RWPE1 (cell line): ENCODE data around the gene ZNF84.

Source experiments
- CTCF ChIA-PET: fragments of 350-600 bp; sonication (Branson Sonifier 250); formaldehyde crosslinking; extraction: SDS; loops from one replicate; lab custom pipeline; 2021; lab: Yijun Ruan, JAX
- POLR2A ChIA-PET: fragments of 400-600 bp; formaldehyde crosslinking; extraction: SDS; loops from one replicate; lab custom pipeline; 2020; ENCODE audit warnings: antibody characterized with exemption; ENCODE audit not compliant: low non-redundant PET; lab: Yijun Ruan, JAX
- DNase-seq: peaks from one replicate; pipeline ENCODE4 v3.0.0; 2012; ENCODE audit warnings: low spot score
- H3K27ac ChIP-seq: fragments of 450-650 bp; 2 replicates; pipeline ENCODE4 v1.5.1; 2017
- CTCF ChIP-seq: fragments of 450-650 bp; conservative IDR thresholded peaks from 2 replicates; pipeline ENCODE4 v1.5.1; 2017; ENCODE audit warnings: low read depth, mild to moderate bottlenecking

The ZNF84 gene

GRCh38 chr12:133080026-133080367, 42.7 kb downstream of the ZNF84 start:
- no peak for TF ChIP-seq CTCF
- ChIA-PET CTCF (interaction anchor here (0.6 to 0.8 kb wide), 3 partner anchors 52 to 178 kb away, joined by 3 to 6 read pairs (median 5); no protein-coding TSS in a partner anchor), POLR2A (interaction anchor here (0.6 kb wide), 1 partner anchor 43 kb away, joined by 4 read pairs; the partner anchor contains the start of gene ZNF84)
- H3K27ac ChIP-seq, result peak overlapping the region; percentile 99
- peak; percentile 84 for DNase-seq

- ChIA-PET POLR2A (interaction anchor here (0.6 kb wide), 1 partner anchor 43 kb away, joined by 4 read pairs; the partner anchor contains the start of gene ZNF84), CTCF (interaction anchor here (0.7 to 0.8 kb wide), 2 partner anchors 53 to 100 kb away, joined by 3 to 5 read pairs; no protein-coding TSS in a partner anchor)
- peak; percentile 76 for DNase-seq
- 0 out of 2 replicates have a peak, but pooled peaks have one; percentile 13 for TF ChIP-seq CTCF
- peak within 1 kb of the TSS; percentile 99 for H3K27ac ChIP-seq
Measured at GRCh38 chr12:133080368-133081158, 43.3 kb downstream of the ZNF84 start, which contains the start of gene ZNF140. ZNF140 (plus strand) TSS chr12:133080923; CDS start chr12:133081321, 398 bp downstream.

- CTCF ChIA-PET, result no interaction called here
- H3K27ac ChIP-seq, result peak overlapping the region; percentile 99
- DNase-seq, result no peak
- TF ChIP-seq CTCF, result no peak
- POLR2A ChIA-PET, result no interaction called here
Measured at GRCh38 chr12:133081159-133081780, 44.0 kb downstream of the ZNF84 start.

- ChIA-PET POLR2A (no interaction called here), CTCF (no interaction called here)
- DNase-seq, result no peak
- H3K27ac ChIP-seq, result no peak overlapping the region
- no peak for TF ChIP-seq CTCF
Measured at GRCh38 chr12:133083345-133083744, 46.0 kb downstream of the ZNF84 start.

- ChIA-PET POLR2A (no interaction called here), CTCF (no interaction called here)
- DNase-seq, result no peak
- H3K27ac ChIP-seq, result no peak overlapping the region
- TF ChIP-seq CTCF, result no peak
Measured at GRCh38 chr12:133105620-133106019, 68.3 kb downstream of the ZNF84 start.

GRCh38 chr12:133106253-133106652, 68.9 kb downstream of the ZNF84 start:
- ChIA-PET POLR2A (no interaction called here), CTCF (no interaction called here)
- DNase-seq, result no peak
- no peak overlapping the region for H3K27ac ChIP-seq
- TF ChIP-seq CTCF, result no peak
